Hepatocyte (in vitro differentiated cells): Measurements from ENCODE around the gene WNT11. TPM values are rescaled to one million over a fixed set of nuclear protein-coding genes. Genes with fewer than 3 reads are reported as not detected.

Experiments
- DNase-seq: peaks from one replicate; pipeline ENCODE4 v3.0.0-alpha.2; 2016; ENCODE audit warnings: low spot score
- H2AFZ ChIP-seq: fragments of 200-600 bp; sonication (generic); 2 replicates; pipeline ENCODE4 v1.6.0; 2016; ENCODE audit warnings: antibody characterized with exemption, mild to moderate bottlenecking
- H3K27ac ChIP-seq: fragments of 200-600 bp; sonication (generic); 2 replicates; pipeline ENCODE4 v1.5.1; 2016; ENCODE audit warnings: mild to moderate bottlenecking
- H3K27me3 ChIP-seq: fragments of 200-600 bp; sonication (generic); 2 replicates; pipeline ENCODE4 v1.6.1; 2016
- H3K36me3 ChIP-seq: fragments of 200-600 bp; sonication (generic); replicated peaks from 2 replicates; pipeline ENCODE4 v1.5.1; 2016; ENCODE audit warnings: low read depth; ENCODE audit not compliant: insufficient read depth
- H3K4me1 ChIP-seq: fragments of 200-600 bp; sonication (generic); 2 replicates; pipeline ENCODE4 v1.5.1; 2016; ENCODE audit warnings: mild to moderate bottlenecking, moderate library complexity; ENCODE audit not compliant: insufficient read depth
- H3K4me2 ChIP-seq: fragments of 200-600 bp; sonication (generic); 2 replicates; pipeline ENCODE4 v1.6.0; 2016
- H3K4me3 ChIP-seq: fragments of 200-600 bp; sonication (generic); 2 replicates; pipeline ENCODE4 v1.5.1; 2016; ENCODE audit warnings: mild to moderate bottlenecking
- H3K79me2 ChIP-seq: fragments of 200-600 bp; sonication (generic); 2 replicates; pipeline ENCODE4 v1.6.0; 2017; ENCODE audit warnings: mild to moderate bottlenecking
- H3K9me2 ChIP-seq: fragments of 200-600 bp; sonication (generic); replicated peaks from 2 replicates; pipeline ENCODE4 v1.6.0; 2017; ENCODE audit warnings: mild to moderate bottlenecking; ENCODE audit not compliant: insufficient read depth
- H3K9me3 ChIP-seq: fragments of 200-600 bp; sonication (generic); 2 replicates; pipeline ENCODE4 v1.5.1; 2016; ENCODE audit warnings: low read depth, mild to moderate bottlenecking
- H4K20me1 ChIP-seq: fragments of 200-600 bp; sonication (generic); 2 replicates; pipeline ENCODE4 v1.6.0; 2016; ENCODE audit warnings: mild to moderate bottlenecking; ENCODE audit not compliant: insufficient read depth, poor library complexity, severe bottlenecking
- CTCF ChIP-seq: fragments of 200-600 bp; sonication (generic); IDR thresholded peaks from 2 replicates; pipeline ENCODE4 v1.5.1; 2016; ENCODE audit warnings: antibody characterized with exemption, mild to moderate bottlenecking; ENCODE audit not compliant: poor library complexity
- EZH2 ChIP-seq: fragments of 200-600 bp; sonication (generic); IDR thresholded peaks from 2 replicates; pipeline ENCODE4 v1.6.1; 2016; ENCODE audit warnings: antibody characterized with exemption, mild to moderate bottlenecking, borderline replicate concordance
- EZH2phosphoT487 ChIP-seq: fragments of 200-600 bp; sonication (generic); IDR thresholded peaks from one replicate; pipeline ENCODE4 v1.6.1; 2018; ENCODE audit warnings: antibody characterized with exemption, mild to moderate bottlenecking, low read depth, moderate library complexity; ENCODE audit not compliant: unreplicated experiment, severe bottlenecking
- WGBS: methylation state at CpG from one replicate; pipeline ENCODE4 v1.1.6; 2016; ENCODE audit warnings: low lambda C conversion rate; ENCODE audit errors: missing lambda C conversion rate; 5-methylcytosine and 5-hydroxymethylcytosine counted together
- polyA plus RNA-seq: library from polyadenylated mRNA; unstranded; fragments of >200 nt; fragmentation: Nextera tagmentation; extraction: Ambion mirVana; gene quantifications from 2 replicates; pipeline ENCODE4 v1.2.1, GENCODE V29; 2016
- total RNA-seq: library from RNA; depleted of rRNA; stranded (reverse); fragments of >200 nt; gene quantifications from 2 replicates; pipeline ENCODE4 v1.2.3, GENCODE V29; 2014

The WNT11 gene
- total and polyA plus RNA-seq, 2 experiments from 2014 or later = 16.4 to 19.1 TPM

GRCh38 chr11:76181371-76181770 lies 24.9 kb downstream of the WNT11 start:
- DNase-seq = no peak
- Histone ChIP-seq H4K20me1 (no peaks in the 10 kb centered on the region), H2AFZ (no peak overlapping the region), H3K27ac (no peak overlapping the region), H3K79me2 (no peaks in the 10 kb centered on the region), H3K27me3 (no peaks in the 10 kb centered on the region), H3K4me3 (no peak overlapping the region), H3K9me3 (no peaks in the 10 kb centered on the region), H3K4me2 (no peak overlapping the region), H3K9me2 (no peaks in the 10 kb centered on the region), H3K4me1 (peaks cover 23% of the 10 kb centered on the region), H3K36me3 (no peaks in the 10 kb centered on the region)
- 77% methylated on average over 10 of the region's 15 CpGs for WGBS
- TF ChIP-seq CTCF (no peak), EZH2 (no peak), EZH2phosphoT487 (no peak)

GRCh38 chr11:76179147-76179546 lies 27.2 kb downstream of the WNT11 start:
- Histone ChIP-seq H3K9me2 (no peaks in the 10 kb centered on the region), H3K27ac (no peak overlapping the region), H3K27me3 (no peaks in the 10 kb centered on the region), H2AFZ (no peak overlapping the region), H3K4me3 (no peak overlapping the region), H4K20me1 (no peaks in the 10 kb centered on the region), H3K4me1 (peaks cover 6% of the 10 kb centered on the region), H3K79me2 (no peaks in the 10 kb centered on the region), H3K36me3 (no peaks in the 10 kb centered on the region), H3K4me2 (no peak overlapping the region), H3K9me3 (no peaks in the 10 kb centered on the region)
- WGBS = 95% methylated on average over 12 of the region's 13 CpGs
- no peak for TF ChIP-seq EZH2phosphoT487
- no peak for TF ChIP-seq CTCF
- TF ChIP-seq EZH2 = no peak
- no peak for DNase-seq

- Histone ChIP-seq H3K4me1 (peaks cover 10% of the 10 kb centered on the region), H3K79me2 (no peaks in the 10 kb centered on the region), H3K9me3 (no peaks in the 10 kb centered on the region), H3K27ac (no peak overlapping the region), H4K20me1 (no peaks in the 10 kb centered on the region), H3K9me2 (no peaks in the 10 kb centered on the region), H3K36me3 (no peaks in the 10 kb centered on the region), H2AFZ (no peak overlapping the region), H3K27me3 (no peaks in the 10 kb centered on the region), H3K4me3 (no peak overlapping the region), H3K4me2 (no peak overlapping the region)
- no peak for DNase-seq
- no peak for TF ChIP-seq EZH2phosphoT487
- 92% methylated on average over 6 of the region's 6 CpGs for WGBS
Measured at GRCh38 chr11:76177250-76177686, 29.0 kb downstream of the WNT11 start.

- Histone ChIP-seq H3K36me3 (no peaks in the 10 kb centered on the region), H3K9me3 (no peaks in the 10 kb centered on the region), H2AFZ (no peak overlapping the region), H3K4me3 (no peak overlapping the region), H3K4me2 (no peak overlapping the region), H4K20me1 (no peaks in the 10 kb centered on the region), H3K27me3 (no peaks in the 10 kb centered on the region), H3K27ac (no peak overlapping the region), H3K4me1 (peaks cover 10% of the 10 kb centered on the region), H3K9me2 (no peaks in the 10 kb centered on the region), H3K79me2 (no peaks in the 10 kb centered on the region)
- no peak for DNase-seq
- 84% methylated on average over 7 of the region's 9 CpGs for WGBS
- TF ChIP-seq EZH2phosphoT487 (no peak), EZH2 (no peak), CTCF (no peak)
Measured at GRCh38 chr11:76176463-76176862, 29.8 kb downstream of the WNT11 start.
